Neural progenitor cell (in vitro differentiated cells): Measurements from ENCODE around the gene SEPSECS. TPM values are rescaled to one million over a fixed set of nuclear protein-coding genes. Genes with fewer than 3 reads are reported as not detected.
A peak's percentile ranks its signal among the peaks of the same experiment; 100 is the strongest.

Experiments used
- DNase-seq: peaks from one replicate; pipeline ENCODE4 v3.0.0-alpha.2; 2016; ENCODE audit warnings: low spot score
- H2AFZ ChIP-seq: fragments of 200-600 bp; sonication (generic); replicated peaks from 2 replicates; pipeline ENCODE4 v1.6.1; 2016; ENCODE audit warnings: antibody characterized with exemption
- H3F3A ChIP-seq: fragments of 200-600 bp; sonication (generic); 2 replicates; pipeline ENCODE4 v1.6.1; 2016; ENCODE audit warnings: antibody characterized with exemption, low read depth
- H3K27ac ChIP-seq: fragments of 200-600 bp; sonication (generic); 2 replicates; pipeline ENCODE4 v1.5.1; 2016; ENCODE audit warnings: mild to moderate bottlenecking
- H3K27me3 ChIP-seq: fragments of 200-600 bp; sonication (generic); 2 replicates; pipeline ENCODE4 v1.6.1; 2016; ENCODE audit warnings: mild to moderate bottlenecking, moderate library complexity
- H3K36me3 ChIP-seq: fragments of 200-600 bp; sonication (generic); 2 replicates; pipeline ENCODE4 v1.5.1; 2016
- H3K4me1 ChIP-seq: fragments of 200-600 bp; sonication (generic); 2 replicates; pipeline ENCODE4 v1.6.1; 2016; ENCODE audit warnings: mixed run types
- H3K4me2 ChIP-seq: fragments of 200-600 bp; sonication (generic); 2 replicates; pipeline ENCODE4 v1.6.1; 2016
- H3K4me3 ChIP-seq: fragments of 200-600 bp; sonication (generic); 2 replicates; pipeline ENCODE4 v1.5.1; 2016
- H3K79me2 ChIP-seq: fragments of 200-600 bp; sonication (generic); 2 replicates; pipeline ENCODE4 v1.6.1; 2016; ENCODE audit warnings: low read depth
- H3K9ac ChIP-seq: fragments of 200-600 bp; sonication (generic); 2 replicates; pipeline ENCODE4 v1.6.1; 2016
- H3K9me3 ChIP-seq: fragments of 200-600 bp; sonication (generic); 2 replicates; pipeline ENCODE4 v1.5.1; 2016; ENCODE audit warnings: low read depth
- H4K20me1 ChIP-seq: fragments of 200-600 bp; sonication (generic); 2 replicates; pipeline ENCODE4 v1.6.1; 2016; ENCODE audit warnings: low read depth
- H3K27ac Mint-ChIP-seq: 3 replicates; pipeline ENCODE4 v1.8.0; 2021; ENCODE audit warnings: mixed read lengths
- H3K27me3 Mint-ChIP-seq: 2 replicates; pipeline ENCODE4 v1.8.0; 2022; ENCODE audit warnings: low read depth, mild to moderate bottlenecking, inconsistent platforms, moderate library complexity, mixed read lengths; ENCODE audit not compliant: insufficient read depth
- H3K36me3 Mint-ChIP-seq: 3 replicates; pipeline ENCODE4 v1.8.0; 2021; ENCODE audit warnings: mixed read lengths
- H3K4me1 Mint-ChIP-seq: 3 replicates; pipeline ENCODE4 v1.8.0; 2021; ENCODE audit warnings: mixed read lengths
- H3K4me3 Mint-ChIP-seq: 3 replicates; pipeline ENCODE4 v1.8.0; 2021; ENCODE audit warnings: mild to moderate bottlenecking, moderate library complexity, mixed read lengths
- H3K9me3 Mint-ChIP-seq: 3 replicates; pipeline ENCODE4 v1.8.0; 2020; ENCODE audit warnings: mixed read lengths
- CTCF ChIP-seq: fragments of 200-600 bp; sonication (generic); IDR thresholded peaks from 2 replicates; pipeline ENCODE4 v1.5.1; 2017; ENCODE audit warnings: antibody characterized with exemption, mild to moderate bottlenecking
- EZH2 ChIP-seq: fragments of 200-600 bp; sonication (generic); IDR thresholded peaks from 2 replicates; pipeline ENCODE4 v1.6.1; 2017; ENCODE audit warnings: antibody characterized with exemption, mild to moderate bottlenecking, moderate library complexity
- EZH2phosphoT487 ChIP-seq: fragments of 200-600 bp; sonication (generic); IDR thresholded peaks from 2 replicates; pipeline ENCODE4 v1.6.1; 2017; ENCODE audit warnings: antibody characterized with exemption
- total RNA-seq: library from RNA; depleted of rRNA; stranded (reverse); fragments of >200 nt; gene quantifications from 2 replicates; pipeline ENCODE4 v1.2.3, GENCODE V29; 2015; ENCODE audit warnings: low replicate concordance

Gene SEPSECS
- total RNA-seq, 1 donor from 2014 or later = 24.5 TPM

GRCh38 chr4:25131926-25132325 lies 28.3 kb downstream of the SEPSECS start:
- peaks cover 8% of the 10 kb centered on the region for H4K20me1 ChIP-seq
- H3K4me1 ChIP-seq = peaks cover 55% of the 10 kb centered on the region
- peak overlapping the region; percentile 96 for H3K27ac Mint-ChIP-seq
- no peaks in the 10 kb centered on the region for H3K27me3 Mint-ChIP-seq
- peaks cover 41% of the 10 kb centered on the region for H3F3A ChIP-seq
- no peaks in the 10 kb centered on the region for H3K27me3 ChIP-seq
- no peak overlapping the region for H3K9ac ChIP-seq
- H3K4me2 ChIP-seq = peak overlapping the region; percentile 71
- H3K9me3 Mint-ChIP-seq = peaks cover 22% of the 10 kb centered on the region
- peaks cover 33% of the 10 kb centered on the region for H3K36me3 Mint-ChIP-seq
- peaks cover 4% of the 10 kb centered on the region for H3K79me2 ChIP-seq
- H3K4me3 Mint-ChIP-seq = peak overlapping the region; percentile 14
- peak overlapping the region; percentile 82 for H3K27ac ChIP-seq
- peaks cover 57% of the 10 kb centered on the region for H3K4me1 Mint-ChIP-seq
- H3K4me3 ChIP-seq = peak overlapping the region; percentile 32
- no peak overlapping the region for H2AFZ ChIP-seq
- TF ChIP-seq EZH2 (no peak), EZH2phosphoT487 (no peak), CTCF (no peak)
- no peaks in the 10 kb centered on the region for H3K9me3 ChIP-seq
- H3K36me3 ChIP-seq = peaks cover 2% of the 10 kb centered on the region
- DNase-seq = peak; percentile 79

- no peaks in the 10 kb centered on the region for H3K27me3 Mint-ChIP-seq
- peaks cover 4% of the 10 kb centered on the region for H3K79me2 ChIP-seq
These were observed 28.9 kb downstream of the SEPSECS start for GRCh38 chr4:25131381-25131780.

GRCh38 chr4:25129917-25130316 lies 30.3 kb downstream of the SEPSECS start:
- peak overlapping the region; percentile 90 for H3K27ac Mint-ChIP-seq

More at GRCh38 chr4:25131381-25131780, 28.9 kb downstream of the SEPSECS start:
- peaks cover 57% of the 10 kb centered on the region for H3K4me1 Mint-ChIP-seq
- peaks cover 16% of the 10 kb centered on the region for H3K9me3 Mint-ChIP-seq
- DNase-seq = peak; percentile 9
- Histone ChIP-seq H3K27ac (peak overlapping the region; percentile 82), H3K27me3 (no peaks in the 10 kb centered on the region), H2AFZ (no peak overlapping the region), H3K4me2 (peak overlapping the region; percentile 71), H3F3A (peaks cover 41% of the 10 kb centered on the region), H3K9me3 (no peaks in the 10 kb centered on the region), H4K20me1 (peaks cover 8% of the 10 kb centered on the region), H3K4me3 (peak overlapping the region; percentile 32), H3K9ac (no peak overlapping the region), H3K36me3 (peaks cover 2% of the 10 kb centered on the region), H3K4me1 (peaks cover 55% of the 10 kb centered on the region)
- peak overlapping the region; percentile 96 for H3K27ac Mint-ChIP-seq
- peak overlapping the region; percentile 14 for H3K4me3 Mint-ChIP-seq
- H3K36me3 Mint-ChIP-seq = peaks cover 27% of the 10 kb centered on the region
- no peak for TF ChIP-seq EZH2
- no peak for TF ChIP-seq CTCF
- no peak for TF ChIP-seq EZH2phosphoT487

More at GRCh38 chr4:25129917-25130316, 30.3 kb downstream of the SEPSECS start:
- peak overlapping the region; percentile 42 for H3K4me3 Mint-ChIP-seq
- Histone ChIP-seq H3K36me3 (peaks cover 1% of the 10 kb centered on the region), H3K4me2 (peak overlapping the region; percentile 21), H3K9ac (no peak overlapping the region), H3K27ac (peak overlapping the region; percentile 82), H3F3A (peaks cover 41% of the 10 kb centered on the region), H4K20me1 (peaks cover 8% of the 10 kb centered on the region), H3K27me3 (no peaks in the 10 kb centered on the region), H3K79me2 (peaks cover 3% of the 10 kb centered on the region), H2AFZ (no peak overlapping the region), H3K4me1 (peaks cover 55% of the 10 kb centered on the region), H3K4me3 (no peak overlapping the region), H3K9me3 (no peaks in the 10 kb centered on the region)
- TF ChIP-seq CTCF (no peak), EZH2 (no peak), EZH2phosphoT487 (no peak)
- peaks cover 27% of the 10 kb centered on the region for H3K36me3 Mint-ChIP-seq
- H3K27me3 Mint-ChIP-seq = no peaks in the 10 kb centered on the region
- H3K4me1 Mint-ChIP-seq = peaks cover 57% of the 10 kb centered on the region
- DNase-seq = no peak
- H3K9me3 Mint-ChIP-seq = peaks cover 3% of the 10 kb centered on the region
